GM12864 (cell line): ENCODE data around the gene CD2BP2.
"Not testable (repeated sequence)": the region's sequence is repeated elsewhere in the genome, so short reads cannot be mapped to it uniquely, and the experiment has no call there.

Source experiments
- DNase-seq: peaks from one replicate; pipeline ENCODE4 v3.0.0-alpha.2; 2011; ENCODE audit warnings: low read depth
- H3K4me3 ChIP-seq: 2 replicates; pipeline ENCODE4 v1.5.1; 2011; ENCODE audit warnings: mild to moderate bottlenecking, low read depth, low read length, control low read depth
- TF ChIP-seq, protein P1 (sequence below): IDR thresholded peaks from 2 replicates; pipeline ENCODE4 v1.5.1; 2011; ENCODE audit warnings: low read depth, mild to moderate bottlenecking, moderate library complexity, low read length, control low read depth, inconsistent platforms; ENCODE audit errors: missing control alignments

The CD2BP2 gene

DNA sequence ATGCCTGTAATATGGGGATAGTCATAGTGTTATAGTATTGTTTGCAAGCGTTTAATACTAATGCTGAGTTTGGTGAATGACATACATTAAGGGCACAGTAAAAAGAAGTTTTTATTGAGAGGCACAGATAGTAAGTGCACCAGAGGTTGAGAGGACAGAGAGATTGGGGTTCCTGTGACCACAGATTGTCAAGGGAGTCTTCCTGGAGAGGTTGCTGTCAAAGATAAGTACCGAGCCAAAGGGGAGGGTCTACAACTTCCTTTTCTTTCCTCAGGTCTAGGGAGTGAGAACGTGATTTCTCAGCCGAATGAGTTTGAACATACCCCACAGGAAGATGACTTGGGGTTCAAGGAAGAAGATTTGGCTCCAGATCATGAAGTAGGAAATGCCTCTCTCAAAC, 41.9 kb upstream of the CD2BP2 start:
- TF ChIP-seq, protein P1, sequence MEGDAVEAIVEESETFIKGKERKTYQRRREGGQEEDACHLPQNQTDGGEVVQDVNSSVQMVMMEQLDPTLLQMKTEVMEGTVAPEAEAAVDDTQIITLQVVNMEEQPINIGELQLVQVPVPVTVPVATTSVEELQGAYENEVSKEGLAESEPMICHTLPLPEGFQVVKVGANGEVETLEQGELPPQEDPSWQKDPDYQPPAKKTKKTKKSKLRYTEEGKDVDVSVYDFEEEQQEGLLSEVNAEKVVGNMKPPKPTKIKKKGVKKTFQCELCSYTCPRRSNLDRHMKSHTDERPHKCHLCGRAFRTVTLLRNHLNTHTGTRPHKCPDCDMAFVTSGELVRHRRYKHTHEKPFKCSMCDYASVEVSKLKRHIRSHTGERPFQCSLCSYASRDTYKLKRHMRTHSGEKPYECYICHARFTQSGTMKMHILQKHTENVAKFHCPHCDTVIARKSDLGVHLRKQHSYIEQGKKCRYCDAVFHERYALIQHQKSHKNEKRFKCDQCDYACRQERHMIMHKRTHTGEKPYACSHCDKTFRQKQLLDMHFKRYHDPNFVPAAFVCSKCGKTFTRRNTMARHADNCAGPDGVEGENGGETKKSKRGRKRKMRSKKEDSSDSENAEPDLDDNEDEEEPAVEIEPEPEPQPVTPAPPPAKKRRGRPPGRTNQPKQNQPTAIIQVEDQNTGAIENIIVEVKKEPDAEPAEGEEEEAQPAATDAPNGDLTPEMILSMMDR: no peak
- no peak overlapping the region for H3K4me3 ChIP-seq
- DNase-seq: no peak

DNA sequence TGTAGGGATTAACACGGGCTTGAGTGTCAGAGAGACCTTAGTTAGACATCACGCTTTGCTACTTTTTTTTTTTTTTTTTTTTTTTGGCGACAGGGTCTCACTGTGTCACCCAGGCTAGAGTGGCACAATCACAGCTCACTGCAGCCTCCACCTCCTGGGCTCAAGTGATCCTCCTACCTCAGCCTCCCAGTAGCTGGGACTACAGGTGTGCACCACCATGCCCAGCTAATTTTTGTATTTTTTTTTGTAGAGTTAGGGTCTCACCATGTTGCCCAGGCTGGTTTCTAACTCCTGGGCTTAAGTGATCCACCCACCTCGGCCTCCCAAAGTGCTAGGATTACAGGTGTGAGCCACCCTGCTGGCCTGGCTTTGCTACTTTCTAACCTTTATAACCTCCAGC, 41.5 kb upstream of the CD2BP2 start:
- not testable (repeated sequence) for H3K4me3 ChIP-seq, DNase-seq

DNA sequence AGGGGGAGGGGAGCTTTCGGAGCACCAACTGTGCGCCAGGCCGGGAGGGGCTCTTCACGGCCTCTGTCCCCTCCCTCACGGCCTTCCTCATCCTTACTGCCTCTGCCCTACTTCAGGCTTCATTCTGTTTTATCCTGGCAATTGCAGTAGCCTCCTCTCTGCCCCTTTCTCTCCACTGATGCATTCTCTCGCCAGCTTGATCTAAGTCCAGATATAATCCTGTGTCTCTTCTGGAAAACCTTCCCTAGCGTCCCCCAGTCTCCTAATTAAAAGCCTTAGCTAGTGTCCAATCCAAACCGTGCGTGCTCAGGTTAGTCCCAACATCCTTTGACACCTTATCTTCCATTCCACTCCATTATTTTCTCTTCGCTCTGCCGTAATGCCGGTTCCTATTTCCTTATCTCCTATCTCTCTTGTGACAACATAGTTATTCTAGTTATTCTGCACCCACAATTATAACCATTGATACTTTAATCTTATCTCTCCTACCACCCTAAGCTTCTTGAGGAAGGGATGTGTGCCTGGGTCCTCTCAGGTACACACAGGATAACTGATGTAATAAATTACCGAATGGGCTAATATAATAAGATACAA, 41.0 kb upstream of the CD2BP2 start:
- DNase-seq: no peak
- peak overlapping the region; percentile 92 for H3K4me3 ChIP-seq
- TF ChIP-seq, protein P1: no peak

DNA sequence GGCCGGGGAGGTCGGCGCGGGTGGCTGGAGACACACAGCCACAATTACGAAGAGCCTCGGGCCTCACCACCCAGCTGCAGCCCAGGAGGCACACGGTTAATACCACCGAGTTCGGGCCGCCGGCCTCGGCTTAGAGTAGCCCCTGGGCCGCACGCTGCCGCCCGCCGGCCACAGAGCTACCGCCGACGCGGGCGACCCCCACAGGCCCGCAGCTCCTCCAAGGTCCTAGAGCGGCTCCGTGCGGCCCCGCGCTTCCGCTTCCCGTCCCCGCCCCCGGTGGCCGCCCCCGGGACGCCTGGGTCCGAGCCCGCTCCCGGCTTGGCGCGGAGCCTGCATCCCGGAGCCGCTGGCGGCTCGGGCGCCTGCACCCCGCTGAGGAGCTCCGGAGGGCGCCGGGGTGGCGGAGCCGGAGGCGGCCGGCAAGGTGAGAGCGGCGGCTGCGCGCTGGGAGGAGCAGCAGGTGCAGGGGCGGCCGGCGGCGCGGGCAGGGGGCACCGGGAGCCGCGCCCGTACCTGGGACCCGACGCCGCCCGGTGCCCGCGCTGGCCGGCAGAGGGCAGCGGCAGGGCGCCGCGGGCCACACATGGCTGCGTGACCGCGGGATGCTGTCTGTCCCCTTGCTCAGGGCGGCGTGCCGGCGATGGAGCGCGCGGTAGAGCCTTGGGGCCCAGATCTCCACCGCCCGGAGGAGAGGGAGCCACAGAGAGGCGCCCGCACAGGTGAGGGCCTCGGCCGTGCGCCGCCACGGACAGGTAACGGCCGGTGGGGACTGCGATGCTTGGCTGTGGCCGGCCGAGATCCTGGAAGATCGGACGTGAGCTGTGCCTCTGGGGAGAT, 40.3 kb upstream of the CD2BP2 start, which contains the start of gene ZNF48:
Gene ZNF48 (plus strand): TSS at position 266 of the 837 bp plus-strand sequence. CDS start 375 bp downstream, at position 641.
- TF ChIP-seq, protein P1: peak; percentile 28
- H3K4me3 ChIP-seq: peak within 1 kb of the TSS; percentile 92
- no peak for DNase-seq

DNA sequence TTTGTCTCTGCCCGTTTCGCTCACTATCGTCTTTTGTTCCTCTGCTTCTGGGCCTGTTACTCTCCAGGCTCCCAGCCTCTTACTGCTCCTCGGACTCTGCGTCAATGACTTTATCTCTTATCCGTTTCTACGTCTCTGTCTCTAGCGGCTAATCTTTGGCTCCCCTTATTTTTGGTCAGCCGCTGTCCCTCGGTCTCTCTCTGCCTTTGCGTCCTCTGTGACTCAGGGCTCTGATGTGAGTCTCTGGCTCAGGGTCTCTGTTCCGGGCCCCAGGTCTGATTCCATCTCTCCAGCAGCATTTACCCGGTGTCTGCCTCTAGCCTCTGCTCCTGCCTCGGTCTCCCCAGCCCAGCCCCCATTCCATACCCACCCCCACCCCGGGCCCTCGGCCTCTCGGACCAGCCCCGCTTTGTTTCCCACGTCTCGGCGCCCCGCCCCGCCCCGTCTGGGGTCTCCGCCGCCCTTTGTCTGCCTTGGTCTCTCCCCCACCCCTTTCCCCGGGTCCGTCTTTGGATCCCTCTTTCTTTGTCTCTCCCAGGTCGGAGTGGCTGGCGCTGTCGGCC, 39.6 kb upstream of the CD2BP2 start:
- H3K4me3 ChIP-seq: peak overlapping the region; percentile 92
- no peak for DNase-seq
- TF ChIP-seq, protein P1: no peak

DNA sequence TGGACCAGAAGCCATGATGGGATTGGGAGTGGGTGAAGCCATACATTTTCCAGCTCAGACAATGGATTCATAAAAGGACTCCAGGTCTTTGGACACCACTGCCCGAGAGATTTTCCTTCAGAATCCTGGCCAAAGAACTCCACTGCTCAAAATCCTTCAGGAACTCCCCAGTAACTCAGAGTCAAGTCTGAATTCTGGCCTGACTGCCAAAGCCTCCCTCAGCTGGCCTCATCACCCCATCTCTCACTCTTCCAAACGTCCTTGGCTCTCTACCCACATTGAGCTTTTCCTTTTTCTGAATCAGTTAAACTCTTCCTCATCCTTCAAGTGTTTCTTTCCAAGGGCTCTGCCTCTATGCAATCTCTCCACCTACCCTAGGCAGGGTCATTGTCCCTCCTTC, 28.4 kb upstream of the CD2BP2 start:
- no peak for DNase-seq
- H3K4me3 ChIP-seq: no peak overlapping the region
- TF ChIP-seq, protein P1: no peak

DNA sequence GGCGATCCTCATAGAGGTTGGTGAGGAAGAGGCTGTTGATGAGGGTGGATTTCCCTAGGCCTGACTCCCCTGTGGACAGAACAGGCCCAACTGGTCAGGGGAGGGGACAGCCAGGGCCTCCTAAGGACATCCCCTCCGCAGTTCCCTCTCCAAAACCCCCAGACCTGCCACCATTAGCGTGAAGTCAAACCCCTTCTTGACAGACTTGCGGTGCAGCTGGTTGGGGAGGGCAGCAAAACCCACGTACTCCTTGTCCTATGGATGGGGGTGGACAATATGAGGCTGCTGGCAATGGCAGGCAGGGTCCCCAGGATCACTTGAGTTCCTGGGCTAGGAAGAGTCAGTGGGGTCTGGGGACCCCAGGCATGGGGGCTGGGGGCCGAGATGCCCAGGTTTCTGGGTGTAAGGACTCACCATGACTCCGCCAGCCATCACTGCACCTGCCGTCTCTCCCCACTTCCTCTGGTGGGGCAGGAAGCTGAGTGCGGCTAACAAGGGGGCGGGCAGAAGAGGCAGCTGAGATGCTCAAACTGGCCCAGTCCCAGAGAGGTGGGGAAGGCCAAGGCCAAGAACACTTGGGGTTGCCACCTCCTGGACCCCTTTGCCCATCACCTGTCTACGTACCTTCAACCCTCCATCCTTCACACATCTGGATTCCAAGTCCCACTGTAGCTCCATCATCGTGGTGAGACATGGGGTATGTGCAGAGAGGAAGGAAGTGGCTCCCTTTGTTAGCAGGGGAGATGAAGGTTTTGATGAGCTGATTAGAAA, 27.2 kb upstream of the CD2BP2 start, which contains the start of gene SEPTIN1:
Gene SEPTIN1 (minus strand): TSS at position 451 of the 771 bp plus-strand sequence. CDS start 19 bp downstream, at position 432.
- no peak for DNase-seq
- TF ChIP-seq, protein P1: no peak
- H3K4me3 ChIP-seq: peak within 1 kb of the TSS; percentile 63
